CD14-positive monocyte (primary cell): ENCODE results near the gene RASEF. TPM values are rescaled to one million over a fixed set of nuclear protein-coding genes. Genes with fewer than 3 reads are reported as not detected.

Source experiments
- DNase-seq, 3 donors: peaks; one replicate each; pipeline ENCODE4 v3.0.0-alpha.2; 2011 to 2022
- H2AFZ ChIP-seq: 2 replicates; pipeline ENCODE4 v1.6.0; 2012; ENCODE audit warnings: mild to moderate bottlenecking, low read depth, low read length, inconsistent platforms; ENCODE audit not compliant: insufficient read depth, poor library complexity, severe bottlenecking
- H3K27ac ChIP-seq, 2 donors: 1 replicate in 1 of 2; 2 replicates in 1 of 2; pipeline ENCODE4 v1.5.1; 2012 to 2013; ENCODE audit warnings: low read length in 2 of 2, control low read depth in 1 of 2, inconsistent platforms in 1 of 2, low read depth in 1 of 2, mild to moderate bottlenecking in 1 of 2
- H3K27me3 ChIP-seq, 2 donors: one replicate each; pipeline versions ENCODE4 v1.6.0 to v1.6.1; 2011 to 2013; ENCODE audit warnings: low read length in 2 of 2; ENCODE audit not compliant: control insufficient read depth in 2 of 2, insufficient read depth in 2 of 2
- H3K36me3 ChIP-seq, 2 donors: replicated peaks in 1 of 2; 1 replicate in 1 of 2; 2 replicates in 1 of 2; pipeline versions ENCODE4 v1.5.1 to v1.6.1; 2012 to 2013; ENCODE audit warnings: low read length in 2 of 2, control low read depth in 1 of 2, inconsistent platforms in 1 of 2, mild to moderate bottlenecking in 1 of 2; ENCODE audit not compliant: insufficient read depth in 2 of 2, control insufficient read depth in 1 of 2
- H3K4me1 ChIP-seq, 2 donors: 1 replicate in 1 of 2; 2 replicates in 1 of 2; pipeline versions ENCODE4 v1.5.1 to v1.6.1; 2012 to 2013; ENCODE audit warnings: low read length in 2 of 2, control low read depth in 1 of 2, inconsistent platforms in 1 of 2, mild to moderate bottlenecking in 1 of 2, moderate library complexity in 1 of 2; ENCODE audit not compliant: insufficient read depth in 2 of 2, control insufficient read depth in 1 of 2
- H3K4me2 ChIP-seq: replicated peaks from 2 replicates; pipeline ENCODE3; 2012; ENCODE audit warnings: low read length, moderate library complexity, mild to moderate bottlenecking; ENCODE audit not compliant: poor library complexity, severe bottlenecking; ENCODE audit errors: extremely low read depth
- H3K4me3 ChIP-seq, 3 experiments: fragments of 200-600 bp in 1 of 3; sonication (generic) in 1 of 3; replicated peaks in 1 of 3; 1 replicate in 2 of 3; 2 replicates in 1 of 3; pipeline ENCODE4 v1.5.1; 2011 to 2013; ENCODE audit warnings: low read length in 3 of 3, mild to moderate bottlenecking in 3 of 3, control low read depth in 2 of 3, low read depth in 2 of 3, inconsistent platforms in 1 of 3, moderate library complexity in 1 of 3
- H3K79me2 ChIP-seq: 2 replicates; pipeline ENCODE4 v1.6.0; 2012; ENCODE audit warnings: mild to moderate bottlenecking, control low read depth, inconsistent platforms, low read length, moderate library complexity; ENCODE audit not compliant: insufficient read depth
- H3K9ac ChIP-seq: 2 replicates; pipeline ENCODE4 v1.6.0; 2017; ENCODE audit warnings: low read length, mild to moderate bottlenecking; ENCODE audit not compliant: insufficient read depth, poor library complexity, severe bottlenecking
- H3K9me3 ChIP-seq, 2 donors: replicated peaks in 1 of 2; 1 replicate in 1 of 2; 2 replicates in 1 of 2; pipeline versions ENCODE4 v1.5.1 to v1.6.1; 2012 to 2013; ENCODE audit warnings: low read length in 2 of 2, control low read depth in 1 of 2; ENCODE audit not compliant: control insufficient read depth in 1 of 2, insufficient read depth in 1 of 2
- H4K20me1 ChIP-seq: 2 replicates; pipeline ENCODE4 v1.6.0; 2012; ENCODE audit warnings: mild to moderate bottlenecking, low read length, control low read depth, moderate library complexity; ENCODE audit not compliant: insufficient read depth
- H3K27ac Mint-ChIP-seq, 7 donors: one replicate each; pipeline ENCODE4 v1.8.0; 2020; ENCODE audit warnings: mild to moderate bottlenecking in 7 of 7, mixed read lengths in 7 of 7, moderate library complexity in 6 of 7, inconsistent platforms in 2 of 7
- H3K27me3 Mint-ChIP-seq, 3 donors: one replicate each; pipeline ENCODE4 v1.8.0; 2021 to 2022; ENCODE audit warnings: low read depth in 3 of 3, mild to moderate bottlenecking in 3 of 3, mixed read lengths in 3 of 3, moderate library complexity in 3 of 3, inconsistent platforms in 1 of 3
- H3K36me3 Mint-ChIP-seq, 2 donors: one replicate each; pipeline ENCODE4 v1.8.0; 2020; ENCODE audit warnings: mixed read lengths in 2 of 2, inconsistent platforms in 1 of 2, mild to moderate bottlenecking in 1 of 2
- H3K4me1 Mint-ChIP-seq: one replicate; pipeline ENCODE4 v1.8.0; 2020; ENCODE audit warnings: mild to moderate bottlenecking, mixed read lengths
- H3K4me3 Mint-ChIP-seq, 2 donors: one replicate each; pipeline ENCODE4 v1.8.0; 2020; ENCODE audit warnings: mild to moderate bottlenecking in 2 of 2, mixed read lengths in 2 of 2, moderate library complexity in 1 of 2
- H3K9me3 Mint-ChIP-seq, 7 donors: one replicate each; pipeline ENCODE4 v1.8.0; 2020 to 2022; ENCODE audit warnings: mixed read lengths in 7 of 7, mild to moderate bottlenecking in 6 of 7, moderate library complexity in 6 of 7, inconsistent platforms in 2 of 7
- WGBS: methylation state at CpG from one replicate; pipeline ENCODE4 v1.1.5; 2013; ENCODE audit warnings: missing lambda C conversion rate; ENCODE audit not compliant: insufficient coverage; 5-methylcytosine and 5-hydroxymethylcytosine counted together
- intact Hi-C, 2 donors: fragments of 100-400 bp; cut with micrococcal nuclease; formaldehyde crosslinking; loops; one replicate each; pipeline versions ENCODE4 v1.15.0 to v1.15.1; 2023
- polyA plus RNA-seq, 3 donors: library from polyadenylated mRNA; depleted of rRNA in 1 of 3; unstranded in 2 of 3; stranded (reverse) in 1 of 3; fragments of 300-500 nt in 2 of 3; fragments of >200 nt in 1 of 3; fragmentation: Illumina TruSeq in 2 of 3; gene quantifications; 1 replicate in 2 of 3; 2 replicates in 1 of 3; pipeline ENCODE4 v1.2.3, GENCODE V29; 2012 to 2021
- TF ChIP-seq, protein P1 (sequence below): fragments of 200-600 bp; IDR thresholded peaks from one replicate; pipeline ENCODE4 v1.8.0; 2022; ENCODE audit warnings: antibody characterized with exemption, mild to moderate bottlenecking

The RASEF gene
- polyA plus RNA-seq, 3 donors = not detected

DNA sequence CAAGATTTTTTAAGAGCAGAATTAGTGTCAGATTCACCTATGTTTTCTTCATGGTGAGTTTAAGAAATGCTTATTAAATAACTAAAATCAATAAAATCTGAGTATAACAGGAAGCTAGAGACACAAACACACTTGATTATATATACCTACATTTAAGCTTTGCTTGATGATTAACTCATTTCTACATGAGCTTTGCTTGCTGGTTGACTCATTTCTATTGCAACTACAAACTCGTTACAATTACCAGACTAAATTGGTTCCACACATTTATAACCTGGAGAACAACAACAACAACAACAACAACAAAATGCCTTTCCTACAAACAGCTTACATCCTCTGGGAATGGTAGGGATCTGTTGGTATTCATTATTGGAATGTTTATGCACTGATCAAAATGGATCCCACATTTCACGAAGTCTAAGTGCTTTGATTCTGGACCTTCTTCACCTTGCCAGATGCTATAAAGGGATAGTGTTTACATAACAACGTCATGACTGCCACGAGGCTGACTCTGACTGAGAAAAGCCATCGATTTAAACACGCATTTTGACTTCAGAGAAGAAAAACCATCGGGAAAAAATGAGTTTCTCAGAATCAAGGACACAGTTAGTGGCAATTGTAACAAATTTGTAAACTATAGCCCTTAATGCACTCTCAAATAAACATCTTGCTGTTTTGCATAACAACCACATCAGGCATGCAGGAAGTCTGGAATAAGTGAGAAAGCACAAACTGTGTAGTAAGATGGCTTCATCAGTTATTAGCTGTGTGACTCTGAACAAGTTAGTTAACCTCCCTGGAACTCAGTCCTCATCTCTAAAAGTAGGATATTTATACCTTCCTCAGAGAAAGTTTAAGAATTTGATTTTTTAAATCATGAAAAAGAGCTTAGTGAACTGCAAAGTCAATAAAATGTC is 49.8 kb downstream of the RASEF start:
- no peak overlapping the region for H3K4me3 ChIP-seq
- no peaks in the 10 kb centered on the region for H3K4me1 ChIP-seq
- H3K27me3 ChIP-seq = no peaks in the 10 kb centered on the region
- 92% methylated on average over 4 of the region's 7 CpGs for WGBS
- no peaks in the 10 kb centered on the region for H3K9me3 ChIP-seq
- TF ChIP-seq, protein P1, sequence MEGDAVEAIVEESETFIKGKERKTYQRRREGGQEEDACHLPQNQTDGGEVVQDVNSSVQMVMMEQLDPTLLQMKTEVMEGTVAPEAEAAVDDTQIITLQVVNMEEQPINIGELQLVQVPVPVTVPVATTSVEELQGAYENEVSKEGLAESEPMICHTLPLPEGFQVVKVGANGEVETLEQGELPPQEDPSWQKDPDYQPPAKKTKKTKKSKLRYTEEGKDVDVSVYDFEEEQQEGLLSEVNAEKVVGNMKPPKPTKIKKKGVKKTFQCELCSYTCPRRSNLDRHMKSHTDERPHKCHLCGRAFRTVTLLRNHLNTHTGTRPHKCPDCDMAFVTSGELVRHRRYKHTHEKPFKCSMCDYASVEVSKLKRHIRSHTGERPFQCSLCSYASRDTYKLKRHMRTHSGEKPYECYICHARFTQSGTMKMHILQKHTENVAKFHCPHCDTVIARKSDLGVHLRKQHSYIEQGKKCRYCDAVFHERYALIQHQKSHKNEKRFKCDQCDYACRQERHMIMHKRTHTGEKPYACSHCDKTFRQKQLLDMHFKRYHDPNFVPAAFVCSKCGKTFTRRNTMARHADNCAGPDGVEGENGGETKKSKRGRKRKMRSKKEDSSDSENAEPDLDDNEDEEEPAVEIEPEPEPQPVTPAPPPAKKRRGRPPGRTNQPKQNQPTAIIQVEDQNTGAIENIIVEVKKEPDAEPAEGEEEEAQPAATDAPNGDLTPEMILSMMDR = no peak
- no peaks in the 10 kb centered on the region for H4K20me1 ChIP-seq
- H3K9ac ChIP-seq = no peak overlapping the region
- no peak for DNase-seq
- Mint-ChIP-seq H3K27me3 (peaks cover 0 to 1% (median 0%) of the 10 kb centered on the region in 3 donors), H3K4me1 (peaks cover 9% of the 10 kb centered on the region), H3K4me3 (no peak overlapping the region), H3K9me3 (peaks cover 0 to 9% (median 3%) of the 10 kb centered on the region in 7 donors), H3K27ac (no peak overlapping the region), H3K36me3 (no peaks in the 10 kb centered on the region)
- H3K4me2 ChIP-seq = no peak overlapping the region
- intact Hi-C loops = no loop called here
- no peaks in the 10 kb centered on the region for H3K79me2 ChIP-seq
- H3K27ac ChIP-seq = no peak overlapping the region
- H3K36me3 ChIP-seq = no peaks in the 10 kb centered on the region
- no peak overlapping the region for H2AFZ ChIP-seq

DNA sequence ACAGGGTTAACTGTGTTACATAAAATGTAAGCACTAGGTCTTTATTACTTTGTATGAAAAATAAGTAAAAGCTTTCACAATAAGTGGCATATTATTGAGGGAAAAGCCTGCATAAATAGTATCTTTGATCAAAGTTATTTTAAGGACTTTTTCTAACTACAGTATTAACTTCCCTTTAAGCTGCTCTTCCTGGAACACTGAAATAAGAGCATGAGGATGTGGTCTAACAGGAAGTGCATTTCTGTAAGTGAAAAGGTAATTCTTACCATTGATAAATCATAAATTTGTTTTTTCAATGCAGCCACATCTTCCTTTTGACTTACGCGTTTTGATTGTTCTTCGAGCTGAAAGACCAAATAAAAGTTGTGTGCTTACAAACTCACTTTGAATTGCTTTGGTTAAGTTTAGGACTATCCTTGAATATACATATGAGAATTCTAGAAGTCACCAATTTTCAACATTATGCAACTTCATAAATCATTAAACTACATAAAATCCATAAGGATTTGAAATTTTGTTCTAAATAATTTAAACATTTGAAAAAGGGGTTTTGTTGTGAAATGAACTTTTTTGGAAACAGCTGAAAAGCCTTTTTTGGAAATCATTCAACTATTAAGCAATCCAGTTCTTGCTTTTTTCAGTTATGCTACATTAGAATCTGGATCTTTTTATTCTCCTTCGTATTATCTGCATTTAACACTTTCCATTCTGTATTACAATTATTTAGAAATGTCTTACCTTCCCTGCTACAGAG is 50.6 kb downstream of the RASEF start:
- H3K79me2 ChIP-seq = no peaks in the 10 kb centered on the region
- no peaks in the 10 kb centered on the region for H4K20me1 ChIP-seq
- H3K9me3 ChIP-seq = no peaks in the 10 kb centered on the region
- H3K4me3 ChIP-seq = no peak overlapping the region
- Mint-ChIP-seq H3K36me3 (no peaks in the 10 kb centered on the region), H3K27me3 (no peaks in the 10 kb centered on the region), H3K4me1 (peaks cover 9% of the 10 kb centered on the region), H3K4me3 (no peak overlapping the region), H3K9me3 (peaks cover 0 to 5% (median 2%) of the 10 kb centered on the region in 7 donors), H3K27ac (no peak overlapping the region)
- intact Hi-C loops = no loop called here
- no peak for DNase-seq
- H3K27ac ChIP-seq = no peak overlapping the region
- no peak overlapping the region for H3K4me2 ChIP-seq
- H3K4me1 ChIP-seq = no peaks in the 10 kb centered on the region
- no peaks in the 10 kb centered on the region for H3K36me3 ChIP-seq
- TF ChIP-seq, protein P1 = no peak
- H3K27me3 ChIP-seq = no peaks in the 10 kb centered on the region
- no CpG with 5 or more reads among the region's 4 CpGs for WGBS
- H2AFZ ChIP-seq = peak overlapping the region; percentile 1
- H3K9ac ChIP-seq = no peak overlapping the region
